GM12878 (cell line): ENCODE results near the gene CHKA.

Experiments
- EZH2 ChIP-seq: IDR thresholded peaks from 2 replicates; pipeline ENCODE4 v1.6.1; 2012; ENCODE audit warnings: low read depth, mild to moderate bottlenecking, control low read depth, inconsistent platforms, low read length, borderline replicate concordance; ENCODE audit not compliant: control insufficient read depth
- POLR2A ChIP-seq: IDR thresholded peaks from 2 replicates; pipeline ENCODE4 v1.6.1; 2011; ENCODE audit warnings: low read depth, mild to moderate bottlenecking, low read length
- SMC3 ChIP-seq: IDR thresholded peaks from 2 replicates; pipeline ENCODE4 v1.6.1; 2011; ENCODE audit warnings: low read length, improper control_type of control experiment, borderline replicate concordance
- SUZ12 ChIP-seq: fragments of 200-600 bp; sonication (generic); IDR thresholded peaks from one replicate; pipeline ENCODE4 v1.6.1; 2018; ENCODE audit warnings: antibody characterized with exemption, mild to moderate bottlenecking; ENCODE audit not compliant: unreplicated experiment
- TAF1 ChIP-seq: IDR thresholded peaks from 2 replicates; pipeline ENCODE4 v1.6.1; 2011; ENCODE audit warnings: mild to moderate bottlenecking, low read depth, low read length, borderline replicate concordance
- TARDBP ChIP-seq: IDR thresholded peaks from 2 replicates; pipeline ENCODE4 v1.6.1; 2016; ENCODE audit warnings: borderline replicate concordance
- YY1 ChIP-seq: IDR thresholded peaks from 2 replicates; pipeline ENCODE4 v1.6.1; 2011; ENCODE audit warnings: low read depth, mild to moderate bottlenecking, low read length
- TF ChIP-seq, protein P1 (sequence below): IDR thresholded peaks from 2 replicates; pipeline ENCODE4 v1.6.1; 2012; ENCODE audit warnings: low read length, inconsistent platforms
- TF ChIP-seq, protein P2 (sequence below), 3 experiments: IDR thresholded peaks in 2 of 3; conservative IDR thresholded peaks in 1 of 3; 2 replicates each; pipeline ENCODE4 v1.5.1; 2011; ENCODE audit warnings: low read depth in 3 of 3, low read length in 3 of 3, mild to moderate bottlenecking in 3 of 3, control low read depth in 2 of 3, moderate library complexity in 2 of 3, inconsistent platforms in 1 of 3, mixed read lengths in 1 of 3; ENCODE audit not compliant: control insufficient read depth in 2 of 3, insufficient read depth in 1 of 3; ENCODE audit errors: extremely low read depth in 1 of 3
- TF ChIP-seq, protein P3 (sequence below): IDR thresholded peaks from 2 replicates; pipeline ENCODE4 v1.6.1; 2011; ENCODE audit warnings: low read depth, mild to moderate bottlenecking, low read length, moderate library complexity, borderline replicate concordance; ENCODE audit errors: extremely low read depth

DNA sequence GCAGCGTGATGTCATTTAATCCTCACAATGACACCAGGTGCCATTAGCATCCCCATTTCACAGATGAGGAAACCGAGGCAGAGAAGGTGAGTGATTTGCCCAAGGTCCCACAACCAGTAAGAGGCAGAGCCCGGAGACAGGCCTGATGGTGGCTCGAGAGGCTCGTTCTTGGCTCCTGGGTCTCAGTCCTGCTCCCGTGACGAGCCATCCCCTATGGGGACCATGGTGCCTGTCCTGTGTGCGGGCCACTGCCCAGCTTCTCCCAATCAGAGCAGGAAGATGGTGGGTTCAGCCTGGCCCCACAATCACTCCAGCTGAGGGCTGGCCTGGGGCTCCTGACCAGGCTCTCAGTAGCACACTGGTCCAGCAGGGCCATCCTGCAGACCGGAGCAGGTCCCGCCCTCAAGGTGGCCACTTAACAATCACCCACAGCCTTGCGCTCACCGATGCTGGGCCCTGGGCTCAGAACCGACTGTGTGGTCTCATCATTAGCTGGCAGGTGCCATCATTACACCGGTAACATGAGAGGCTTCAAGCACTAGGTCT, 107.5 kb downstream of the CHKA start:
- no peak for TF ChIP-seq YY1
- TF ChIP-seq SMC3 = no peak
- TF ChIP-seq EZH2 = no peak
- TF ChIP-seq POLR2A = no peak
- no peak for TF ChIP-seq TAF1
- TF ChIP-seq, protein P1, sequence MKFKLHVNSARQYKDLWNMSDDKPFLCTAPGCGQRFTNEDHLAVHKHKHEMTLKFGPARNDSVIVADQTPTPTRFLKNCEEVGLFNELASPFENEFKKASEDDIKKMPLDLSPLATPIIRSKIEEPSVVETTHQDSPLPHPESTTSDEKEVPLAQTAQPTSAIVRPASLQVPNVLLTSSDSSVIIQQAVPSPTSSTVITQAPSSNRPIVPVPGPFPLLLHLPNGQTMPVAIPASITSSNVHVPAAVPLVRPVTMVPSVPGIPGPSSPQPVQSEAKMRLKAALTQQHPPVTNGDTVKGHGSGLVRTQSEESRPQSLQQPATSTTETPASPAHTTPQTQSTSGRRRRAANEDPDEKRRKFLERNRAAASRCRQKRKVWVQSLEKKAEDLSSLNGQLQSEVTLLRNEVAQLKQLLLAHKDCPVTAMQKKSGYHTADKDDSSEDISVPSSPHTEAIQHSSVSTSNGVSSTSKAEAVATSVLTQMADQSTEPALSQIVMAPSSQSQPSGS = no peak
- TF ChIP-seq, protein P2, sequence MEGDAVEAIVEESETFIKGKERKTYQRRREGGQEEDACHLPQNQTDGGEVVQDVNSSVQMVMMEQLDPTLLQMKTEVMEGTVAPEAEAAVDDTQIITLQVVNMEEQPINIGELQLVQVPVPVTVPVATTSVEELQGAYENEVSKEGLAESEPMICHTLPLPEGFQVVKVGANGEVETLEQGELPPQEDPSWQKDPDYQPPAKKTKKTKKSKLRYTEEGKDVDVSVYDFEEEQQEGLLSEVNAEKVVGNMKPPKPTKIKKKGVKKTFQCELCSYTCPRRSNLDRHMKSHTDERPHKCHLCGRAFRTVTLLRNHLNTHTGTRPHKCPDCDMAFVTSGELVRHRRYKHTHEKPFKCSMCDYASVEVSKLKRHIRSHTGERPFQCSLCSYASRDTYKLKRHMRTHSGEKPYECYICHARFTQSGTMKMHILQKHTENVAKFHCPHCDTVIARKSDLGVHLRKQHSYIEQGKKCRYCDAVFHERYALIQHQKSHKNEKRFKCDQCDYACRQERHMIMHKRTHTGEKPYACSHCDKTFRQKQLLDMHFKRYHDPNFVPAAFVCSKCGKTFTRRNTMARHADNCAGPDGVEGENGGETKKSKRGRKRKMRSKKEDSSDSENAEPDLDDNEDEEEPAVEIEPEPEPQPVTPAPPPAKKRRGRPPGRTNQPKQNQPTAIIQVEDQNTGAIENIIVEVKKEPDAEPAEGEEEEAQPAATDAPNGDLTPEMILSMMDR (IDR thresholded peaks at IDR 0.05 in 2 of 3, conservative IDR thresholded peaks at IDR 0.05 in 1 of 3; ENCODE audit: control insufficient read depth in 2 of 3, extremely low read depth in 1 of 3, insufficient read depth in 1 of 3, low read depth in 3 of 3, low read length in 3 of 3) = no peak
- no peak for TF ChIP-seq TARDBP
- TF ChIP-seq, protein P3, sequence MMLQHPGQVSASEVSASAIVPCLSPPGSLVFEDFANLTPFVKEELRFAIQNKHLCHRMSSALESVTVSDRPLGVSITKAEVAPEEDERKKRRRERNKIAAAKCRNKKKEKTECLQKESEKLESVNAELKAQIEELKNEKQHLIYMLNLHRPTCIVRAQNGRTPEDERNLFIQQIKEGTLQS = no peak
- no peak for TF ChIP-seq SUZ12
